ENCODE results near the gene MRPL10.
A peak's percentile ranks its signal among the peaks of the same experiment; 100 is the strongest.

The MRPL10 gene

GRCh38 chr17:47831003-47831933 is at the start of gene MRPL10, which contains the start of gene LRRC46:
Gene MRPL10, minus strand, starts transcription at chr17:47831541. Its CDS starts 30 bp downstream, at chr17:47831511.
Gene LRRC46, plus strand, starts transcription at chr17:47831670. Its CDS starts 320 bp downstream, at chr17:47831990.
- peak; percentile 66 for DNase-seq (ENCODE audit: low read depth)
- H3K4me3 ChIP-seq (ENCODE audit: low read length) = peak within 1 kb of the TSS; percentile 92
- TF ChIP-seq CTCF (conservative IDR thresholded peaks at IDR 0.05; ENCODE audit: low read depth, low read length) = peak; percentile 63

- no peak overlapping the region for H3K4me3 ChIP-seq (ENCODE audit: low read length)
- TF ChIP-seq CTCF (conservative IDR thresholded peaks at IDR 0.05; ENCODE audit: low read depth, low read length) = no peak
- DNase-seq (ENCODE audit: low read depth) = no peak
Measured at GRCh38 chr17:47879776-47880454, 48.6 kb upstream of the MRPL10 start.

- TF ChIP-seq CTCF (conservative IDR thresholded peaks at IDR 0.05; ENCODE audit: low read depth, low read length) = no peak
- H3K4me3 ChIP-seq (ENCODE audit: low read length) = no peak overlapping the region
- DNase-seq (ENCODE audit: low read depth) = no peak
Measured at GRCh38 chr17:47879028-47879585, 47.8 kb upstream of the MRPL10 start.

- no peak for TF ChIP-seq CTCF (conservative IDR thresholded peaks at IDR 0.05; ENCODE audit: low read depth, low read length)
- DNase-seq (ENCODE audit: low read depth) = no peak
- no peak overlapping the region for H3K4me3 ChIP-seq (ENCODE audit: low read length)
Measured at GRCh38 chr17:47878203-47879027, 47.1 kb upstream of the MRPL10 start.

- no peak for TF ChIP-seq CTCF (conservative IDR thresholded peaks at IDR 0.05; ENCODE audit: low read depth, low read length)
- DNase-seq (ENCODE audit: low read depth) = no peak
- no peak overlapping the region for H3K4me3 ChIP-seq (ENCODE audit: low read length)
Measured at GRCh38 chr17:47877368-47878034, 46.2 kb upstream of the MRPL10 start.
